ENCODE results near the gene RNF26. TPM values are rescaled to one million over a fixed set of nuclear protein-coding genes. Genes with fewer than 3 reads are reported as not detected.

Gene RNF26
- 16.1 and 16.2 TPM in 2 replicates for total RNA-seq

GRCh38 chr11:119334174-119334930 is at the start of gene RNF26:
Gene RNF26, plus strand, starts transcription at chr11:119334527. Its CDS starts 596 bp downstream, at chr11:119335123.

DNA sequence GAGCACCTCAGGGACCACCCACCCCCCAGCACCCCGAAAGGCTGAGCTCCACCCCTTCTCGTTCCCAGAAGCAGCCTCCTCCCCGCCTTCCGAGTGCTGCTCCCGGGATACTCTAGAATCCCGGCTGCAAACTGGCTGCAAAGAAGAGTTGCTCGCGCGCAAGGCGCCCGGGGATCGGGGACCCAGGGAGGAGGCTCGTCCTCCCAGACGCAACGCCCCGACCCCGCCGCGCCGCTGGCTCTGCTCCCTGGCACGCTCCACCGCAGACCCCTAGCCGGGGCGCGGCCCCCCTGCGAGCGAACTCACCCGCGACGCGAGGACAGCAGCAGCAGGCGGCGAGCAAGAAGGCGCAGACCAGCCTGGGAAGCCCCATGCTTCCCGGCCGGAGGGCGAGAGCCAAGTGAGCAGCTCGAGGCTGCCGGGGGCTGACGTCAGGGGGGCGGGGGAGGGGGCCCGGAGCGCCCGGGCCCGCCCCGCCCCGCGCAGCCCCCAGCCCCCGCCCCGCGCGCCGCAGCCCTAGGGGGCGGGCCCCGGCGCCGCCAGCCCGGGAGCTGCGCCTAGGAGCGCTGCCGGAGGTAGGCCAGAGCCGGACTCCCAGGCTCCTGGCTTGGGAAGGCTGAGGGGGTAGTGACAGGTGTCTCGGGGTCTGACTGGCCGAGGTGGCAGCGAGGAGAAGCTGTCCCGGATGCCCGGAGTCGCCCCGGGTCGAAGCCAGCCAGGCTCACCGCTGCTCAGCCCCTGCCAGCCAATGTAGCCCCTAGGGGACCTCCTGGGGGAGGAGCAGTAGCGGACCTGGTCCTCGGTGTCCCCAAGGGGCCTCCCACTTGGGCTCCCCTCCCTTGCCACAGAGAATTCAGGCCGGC is 17.4 kb upstream of the RNF26 start, which contains the start of gene MCAM:
Gene MCAM, minus strand, starts transcription at position 402 of the 863 bp plus-strand sequence. Its CDS starts 29 bp downstream, at position 373.

DNA sequence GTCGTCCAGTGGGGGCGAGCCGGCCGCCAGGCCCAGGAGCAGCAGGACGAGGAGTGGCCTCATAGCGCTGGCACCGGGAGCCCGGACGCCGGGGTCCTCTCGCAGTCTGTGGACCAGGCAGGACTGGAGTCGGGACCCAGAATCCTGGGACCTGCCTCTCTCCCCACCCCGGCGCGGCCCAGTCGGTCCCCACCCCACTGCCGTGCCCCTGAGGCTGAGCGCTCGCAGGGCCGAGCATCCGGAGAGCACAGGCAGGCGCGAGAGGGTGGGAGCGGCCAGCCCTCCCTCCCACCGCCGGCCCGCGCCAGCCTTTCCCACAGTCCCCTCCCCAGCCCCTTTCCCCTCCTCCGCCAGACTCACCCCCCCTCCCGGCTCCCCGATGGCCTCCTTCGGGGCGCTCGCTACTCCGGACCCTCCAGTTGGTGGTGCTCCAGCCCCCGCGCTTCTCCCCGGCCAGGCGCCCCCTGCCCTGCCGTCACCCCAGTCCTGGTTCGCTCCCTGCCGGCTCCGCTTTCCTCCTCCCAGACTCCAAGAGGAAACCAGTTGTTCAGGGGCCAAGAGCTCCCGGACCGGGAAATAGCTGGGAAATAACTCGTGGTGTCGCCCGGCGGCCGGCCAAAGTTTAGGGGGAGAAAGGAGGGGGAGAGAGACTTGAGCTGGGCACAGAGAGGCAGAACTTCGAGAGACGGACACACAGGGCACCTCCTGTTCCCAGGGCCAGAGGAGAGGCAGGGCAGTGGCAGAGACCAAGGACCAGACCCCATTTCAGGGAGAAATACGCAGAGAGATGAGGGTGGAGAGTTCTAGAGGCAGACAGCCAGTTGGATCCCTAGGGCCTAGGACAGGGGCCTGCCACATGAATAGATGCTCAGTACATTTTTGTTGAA is 6.3 kb downstream of the RNF26 start, which contains the start of gene C1QTNF5:
Gene C1QTNF5, minus strand, starts transcription at position 549 of the 887 bp plus-strand sequence. Its CDS starts 486 bp downstream, at position 63.

GRCh38 chr11:119346605-119347004 is 12.3 kb downstream of the RNF26 start, which contains the start of gene MFRP:
Gene MFRP, minus strand, starts transcription at chr11:119346705. Its CDS starts 192 bp downstream, at chr11:119346513.

DNA sequence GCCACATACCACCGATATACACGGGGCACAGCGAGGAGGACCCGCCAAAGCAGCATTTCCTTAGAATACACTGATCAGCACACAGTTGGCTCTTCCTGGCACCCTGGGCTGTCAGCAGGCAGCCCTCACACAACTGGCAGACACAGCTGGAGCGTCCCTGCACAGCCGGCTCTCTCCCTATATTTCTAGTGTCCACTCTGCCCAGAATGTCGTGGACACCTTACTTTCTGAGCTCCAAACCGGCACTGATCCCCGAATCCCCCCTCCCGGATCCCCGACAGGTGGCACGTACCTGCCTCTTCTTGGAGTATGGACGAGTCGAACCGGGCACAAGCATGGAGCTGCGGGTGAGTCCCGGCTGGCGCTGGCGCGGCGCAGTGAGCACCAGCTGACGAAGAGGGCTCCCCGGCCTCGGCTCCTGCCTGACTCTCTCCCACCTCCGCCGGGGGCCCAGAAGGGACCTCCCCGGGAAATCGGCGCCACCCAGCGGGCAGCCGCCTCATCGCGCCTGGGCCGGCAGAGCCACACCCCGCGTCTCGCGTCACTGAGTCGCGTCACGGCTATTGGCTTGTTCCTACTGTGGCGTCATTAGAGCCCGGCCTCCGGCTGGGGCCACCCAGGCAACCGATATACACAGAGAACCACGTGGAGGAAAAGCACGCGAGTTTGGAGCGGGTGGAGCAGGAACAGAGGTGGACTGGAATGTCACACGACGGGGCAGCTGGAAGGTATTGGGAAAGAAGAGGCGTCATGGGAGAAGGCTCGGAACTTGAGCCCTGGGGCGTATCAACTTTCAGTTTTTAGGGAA is 47.1 kb downstream of the RNF26 start, which contains the start of gene USP2:
Gene USP2, minus strand, starts transcription at position 510 of the 808 bp plus-strand sequence. CDS start 8,210 bp downstream, outside the sequence.

Other genes with a start within 250 kb of the RNF26 start
- 9.6 and 13.2 TPM in 2 replicates for gene HMBS, start 249.6 kb upstream of the RNF26 start, total RNA-seq
- gene DPAGT1, start 232.7 kb upstream of the RNF26 start, total RNA-seq: 20.3 and 30.8 TPM in 2 replicates
- gene C2CD2L, start 227.2 kb upstream of the RNF26 start, total RNA-seq: 3.9 and 4.6 TPM in 2 replicates
- gene HINFP, start 212.9 kb upstream of the RNF26 start, total RNA-seq: 8.8 and 9.4 TPM in 2 replicates
- gene ABCG4, start 185.5 kb upstream of the RNF26 start, total RNA-seq: 0.10 and 0.31 TPM in 2 replicates
- 17.7 and 20.2 TPM in 2 replicates for gene NLRX1, start 165.8 kb upstream of the RNF26 start, total RNA-seq
- gene NHERF4, start 149.1 kb upstream of the RNF26 start, total RNA-seq: not detected in 2 replicates
- 6.3 and 7.1 TPM in 2 replicates for gene CBL, start 128.2 kb upstream of the RNF26 start, total RNA-seq
- 153 and 177 TPM in 2 replicates for gene MCAM, start 17.4 kb upstream of the RNF26 start, total RNA-seq
- gene C1QTNF5, start 6.4 kb downstream of the RNF26 start, total RNA-seq: 28.5 and 36.9 TPM in 2 replicates
- 0.12 TPM in 1 of 2 replicates, not detected in the other for gene MFRP, start 12.2 kb downstream of the RNF26 start, total RNA-seq
- 0.15 TPM in 1 of 2 replicates, not detected in the other for gene USP2, start 47.2 kb downstream of the RNF26 start, total RNA-seq
- gene THY1, start 88.6 kb downstream of the RNF26 start, total RNA-seq: 93.5 and 98.5 TPM in 2 replicates

Data from cardiac ventricle fibroblast (primary cell).